Measurements from ENCODE around the gene ZCCHC14.

DNA sequence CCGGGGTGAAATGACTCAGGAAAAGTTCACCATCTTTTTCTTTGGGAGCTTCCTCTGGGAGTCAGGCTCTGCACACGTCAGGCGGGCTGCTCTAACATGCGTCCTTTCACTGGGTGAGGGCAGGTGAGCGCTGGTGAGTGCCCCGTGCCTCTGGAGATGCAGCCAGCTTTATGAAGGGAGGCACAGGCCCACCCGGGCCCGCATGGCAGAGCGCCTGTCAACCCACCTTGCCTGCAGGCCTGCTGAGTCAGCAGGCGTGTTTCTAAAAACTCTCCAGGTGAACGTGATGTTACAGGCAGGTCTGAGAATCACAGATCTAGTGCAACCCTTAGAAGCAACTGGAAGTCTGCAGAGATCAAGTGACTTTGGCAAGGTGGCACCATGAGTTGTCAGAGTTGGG, 82.3 kb downstream of the ZCCHC14 start:
- no peak for TF ChIP-seq CTCF (optimal IDR thresholded peaks at IDR 0.05 in 1 of 3, IDR thresholded peaks at IDR 0.05 in 1 of 3, conservative IDR thresholded peaks at IDR 0.05 in 1 of 3; ENCODE audit: extremely low read depth in 1 of 3, insufficient read depth in 2 of 3, low read length in 3 of 3)
- no peak for TF ChIP-seq EZH2 (IDR thresholded peaks at IDR 0.05; ENCODE audit: low read length)

Data from keratinocyte (primary cell).